Dermis blood vessel endothelial cell (primary cell): ENCODE results near the gene DPEP1. TPM values are rescaled to one million over a fixed set of nuclear protein-coding genes. Genes with fewer than 3 reads are reported as not detected.

Experiments used
- DNase-seq: peaks from one replicate; pipeline ENCODE4 v3.0.0; 2010
- total RNA-seq: library from RNA; depleted of rRNA; stranded (reverse); fragments of >200 nt; gene quantifications from 2 replicates; pipeline ENCODE4 v1.2.3, GENCODE V29; 2014

Gene DPEP1
- total RNA-seq, 1 donor from 2014 or later: 2.7 TPM

DNA sequence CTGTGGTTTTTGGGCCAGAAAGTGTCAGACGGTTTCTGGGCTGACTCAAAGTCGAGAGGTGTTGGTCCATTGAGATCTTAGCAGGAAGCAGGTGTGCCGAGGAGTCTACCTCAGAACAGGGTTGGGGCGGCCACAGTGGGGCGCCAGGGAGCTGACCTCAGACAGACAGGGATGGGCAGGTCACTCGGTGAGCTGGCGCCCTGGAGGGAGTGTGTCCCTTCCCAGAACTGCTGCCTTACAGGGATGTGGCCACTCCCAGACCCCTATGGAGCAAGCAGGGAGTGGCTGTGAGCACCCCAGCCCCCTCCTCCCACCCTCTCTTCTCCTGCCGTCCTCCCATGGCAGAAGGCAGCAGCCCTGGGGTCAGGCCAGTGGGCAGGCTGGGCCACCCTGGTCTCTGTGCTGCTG lies 14.0 kb upstream of the DPEP1 start:
- peak; percentile 49 for DNase-seq

GRCh38 chr16:89599902-89600301 lies 13.5 kb upstream of the DPEP1 start:
- no peak for DNase-seq

DNA sequence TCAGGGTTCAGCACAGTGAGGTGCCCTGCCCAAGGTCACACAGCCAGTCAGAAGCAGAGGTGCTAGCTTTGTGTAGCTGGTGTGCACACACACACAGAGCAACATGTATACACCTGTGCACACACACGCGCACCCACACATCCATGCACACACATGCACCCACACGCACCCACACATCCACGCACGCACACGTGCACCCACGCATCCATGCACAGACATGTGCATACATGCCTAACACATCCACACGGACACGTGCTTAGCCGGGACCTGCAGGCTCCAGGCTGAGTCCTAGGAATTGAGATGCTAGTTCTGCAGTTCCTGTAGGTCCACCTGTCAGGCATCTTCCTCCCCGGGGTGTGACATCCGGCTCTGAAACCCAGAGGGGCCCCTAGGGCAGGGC lies 13.0 kb upstream of the DPEP1 start:
- no peak for DNase-seq

GRCh38 chr16:89600956-89601355 lies 12.5 kb upstream of the DPEP1 start:
- DNase-seq: no peak

- DNase-seq: no peak
Measured at GRCh38 chr16:89601906-89602272, 11.6 kb upstream of the DPEP1 start.

GRCh38 chr16:89602273-89602951 lies 11.0 kb upstream of the DPEP1 start:
- peak; percentile 86 for DNase-seq

DNA sequence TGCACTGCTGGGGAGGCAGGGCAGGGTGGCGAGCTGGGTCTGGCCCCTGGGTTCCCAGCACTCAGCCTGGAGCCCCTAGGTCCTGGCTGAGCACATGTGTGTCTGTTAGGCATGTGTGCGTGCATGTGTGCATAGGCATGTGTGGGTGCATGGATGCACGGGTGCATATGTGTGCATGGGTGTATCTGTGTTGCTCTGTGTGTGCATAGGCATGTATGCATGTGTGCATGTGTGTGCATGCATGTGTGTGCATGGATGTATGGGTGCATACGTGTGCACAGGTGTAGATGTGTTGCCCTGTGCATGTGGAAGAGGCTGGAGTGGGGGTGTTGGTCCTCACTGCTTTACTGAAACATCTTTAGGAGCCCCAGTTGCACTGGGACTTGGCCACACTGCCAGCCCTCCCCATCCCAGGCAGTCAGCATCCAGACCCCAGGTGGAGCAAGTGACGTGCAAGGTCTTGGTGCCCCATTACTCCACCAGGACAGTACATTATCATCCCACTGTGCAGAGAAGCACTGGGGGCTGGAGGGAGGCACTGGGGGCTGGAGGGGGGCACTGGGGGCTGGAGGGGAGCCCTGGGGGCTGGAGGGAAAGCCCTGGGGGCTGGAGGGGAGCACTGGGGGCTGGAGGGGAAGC lies 10.4 kb upstream of the DPEP1 start:
- no peak for DNase-seq

- DNase-seq: no peak
Measured at GRCh38 chr16:89604764-89605163, 8.7 kb upstream of the DPEP1 start.

GRCh38 chr16:89605186-89605970 lies 8.1 kb upstream of the DPEP1 start:
- DNase-seq: no peak

GRCh38 chr16:89606006-89606405 lies 7.4 kb upstream of the DPEP1 start:
- no peak for DNase-seq

GRCh38 chr16:89607453-89607852 lies 6.0 kb upstream of the DPEP1 start:
- DNase-seq: no peak

GRCh38 chr16:89607937-89608740 lies 5.3 kb upstream of the DPEP1 start:
- no peak for DNase-seq

DNA sequence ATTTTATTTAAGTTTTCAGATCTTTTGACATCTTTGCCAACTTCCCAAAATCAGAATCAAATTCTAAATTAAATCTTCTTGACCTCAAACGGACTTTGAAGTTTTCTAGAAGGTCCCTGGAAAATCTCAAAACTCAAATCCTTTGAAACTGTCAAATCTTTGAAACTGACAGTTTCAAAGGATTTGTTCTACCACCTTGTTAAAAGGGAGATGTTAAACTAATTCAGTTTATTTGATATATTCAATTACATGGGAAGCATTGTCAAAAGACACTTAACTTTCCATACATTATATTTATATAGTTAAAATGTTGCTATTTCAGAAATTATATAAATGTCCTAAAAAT lies 3.4 kb upstream of the DPEP1 start:
- DNase-seq: no peak

- DNase-seq: no peak
Measured at GRCh38 chr16:89612415-89613166, 851 bp upstream of the DPEP1 start.

- no peak for DNase-seq
Measured at GRCh38 chr16:89613954-89614459, 565 bp downstream of the DPEP1 start.

DNA sequence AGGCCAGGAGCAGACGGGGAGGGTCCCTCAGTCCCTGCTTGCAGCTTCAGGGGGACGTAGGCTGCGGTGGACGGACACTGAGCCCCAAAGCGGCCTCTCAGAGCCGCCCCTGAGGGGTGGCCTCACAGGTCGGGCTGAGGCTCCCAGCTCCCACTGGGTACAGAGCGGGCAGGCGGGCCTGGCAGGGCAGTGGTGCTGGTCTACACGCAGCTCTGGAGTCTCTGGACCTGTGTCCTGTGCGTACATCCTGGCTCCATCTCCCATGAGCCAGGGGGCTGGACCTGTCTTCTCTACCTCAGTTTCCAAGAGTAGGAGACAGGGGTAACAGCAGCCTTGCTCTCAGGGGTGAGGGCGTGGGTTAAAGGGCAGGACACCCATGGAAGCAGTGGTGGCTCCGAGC lies 1.7 kb downstream of the DPEP1 start:
- no peak for DNase-seq

- DNase-seq: peak; percentile 53
Measured at GRCh38 chr16:89615596-89616090, 2.2 kb downstream of the DPEP1 start.

- DNase-seq: no peak
Measured at GRCh38 chr16:89616623-89617022, 3.2 kb downstream of the DPEP1 start.

- DNase-seq: no peak
Measured at GRCh38 chr16:89617036-89617435, 3.6 kb downstream of the DPEP1 start.

DNA sequence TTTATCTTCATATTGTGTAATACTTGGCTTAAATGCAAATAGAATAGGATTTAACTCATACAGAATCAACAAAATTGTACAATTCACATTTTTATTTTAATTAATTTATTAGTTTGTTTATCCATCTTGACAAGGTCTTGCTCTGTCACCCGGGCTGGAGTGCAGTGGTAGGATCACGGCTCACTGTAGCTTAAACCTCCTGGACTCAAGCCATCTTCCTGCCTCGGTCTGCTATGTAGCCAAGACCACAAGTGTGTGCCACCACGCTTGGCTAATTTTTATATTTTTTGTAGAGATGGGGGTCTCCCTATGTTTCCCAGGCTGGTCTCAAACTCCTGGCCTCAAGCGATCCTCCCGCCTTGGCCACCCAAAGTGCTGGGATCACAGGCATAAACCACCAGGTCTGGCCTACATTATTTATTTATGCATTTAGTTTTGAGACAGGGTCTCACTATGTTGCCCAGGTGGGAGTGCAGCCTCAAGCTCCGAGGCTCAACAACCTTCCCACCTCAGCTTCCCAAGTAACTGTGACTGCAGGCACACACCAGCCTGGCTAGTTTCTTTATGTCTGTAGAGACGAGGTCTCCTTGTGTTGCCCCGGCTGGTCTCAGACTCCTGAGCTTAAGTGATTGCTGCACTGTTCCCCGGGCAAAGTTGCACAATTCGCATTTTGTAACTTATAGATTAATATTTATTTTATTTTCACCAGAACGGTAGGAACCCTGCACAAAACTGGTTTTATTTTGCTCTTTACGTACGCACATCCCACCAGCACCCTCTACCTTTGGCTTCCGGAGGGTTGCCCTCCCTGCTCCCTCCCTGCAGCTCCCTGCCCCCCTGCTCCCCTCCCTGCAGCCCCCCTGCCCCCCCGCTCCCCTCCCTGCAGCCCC lies 4.9 kb downstream of the DPEP1 start:
- DNase-seq: no peak

GRCh38 chr16:89619840-89620239 lies 6.4 kb downstream of the DPEP1 start:
- DNase-seq: no peak
